Fibroblast of lung (primary cell): Measurements from ENCODE around the gene C11orf24. TPM values are rescaled to one million over a fixed set of nuclear protein-coding genes. Genes with fewer than 3 reads are reported as not detected.

Source experiments
- DNase-seq, 2 donors: peaks; one replicate each; pipeline versions ENCODE4 v3.0.0 to v3.0.0-alpha.2; 2010; ENCODE audit warnings: low read depth in 2 of 2
- H2AFZ ChIP-seq: 2 replicates; pipeline ENCODE4 v1.5.1; 2012; ENCODE audit warnings: low read length, control low read depth, inconsistent platforms
- H3K27ac ChIP-seq: 2 replicates; pipeline ENCODE4 v1.5.1; 2011; ENCODE audit warnings: low read length, control low read depth; ENCODE audit not compliant: insufficient read depth
- H3K27me3 ChIP-seq: 2 replicates; pipeline ENCODE4 v1.5.1; 2011; ENCODE audit warnings: mild to moderate bottlenecking, low read length; ENCODE audit not compliant: control insufficient read depth, insufficient read depth
- H3K36me3 ChIP-seq: 2 replicates; pipeline ENCODE4 v1.5.1; 2011; ENCODE audit warnings: low read length; ENCODE audit not compliant: control insufficient read depth, insufficient read depth
- H3K4me1 ChIP-seq: 2 replicates; pipeline ENCODE4 v1.5.1; 2011; ENCODE audit warnings: low read length; ENCODE audit not compliant: control insufficient read depth, insufficient read depth; ENCODE audit errors: extremely low read depth
- H3K4me2 ChIP-seq: 2 replicates; pipeline ENCODE4 v1.5.1; 2011; ENCODE audit warnings: low read length, control low read depth; ENCODE audit not compliant: insufficient read depth; ENCODE audit errors: extremely low read depth
- H3K4me3 ChIP-seq, 4 experiments: fragments of 200-600 bp in 1 of 4; sonication (generic) in 1 of 4; replicated peaks in 1 of 4; 2 replicates each; pipeline ENCODE4 v1.5.1; 2011 to 2016; ENCODE audit warnings: low read length in 4 of 4, low read depth in 3 of 4, mild to moderate bottlenecking in 3 of 4, control low read depth in 2 of 4, inconsistent platforms in 1 of 4, mixed read lengths in 1 of 4; ENCODE audit not compliant: insufficient read depth in 1 of 4; ENCODE audit errors: control extremely low read depth in 1 of 4
- H3K79me2 ChIP-seq: 2 replicates; pipeline ENCODE4 v1.5.1; 2012; ENCODE audit warnings: mild to moderate bottlenecking, low read length, inconsistent platforms; ENCODE audit not compliant: control insufficient read depth, insufficient read depth
- H3K9ac ChIP-seq: 2 replicates; pipeline ENCODE4 v1.5.1; 2011; ENCODE audit warnings: mild to moderate bottlenecking, low read length, control low read depth; ENCODE audit not compliant: insufficient read depth
- H3K9me3 ChIP-seq: 2 replicates; pipeline ENCODE4 v1.5.1; 2012; ENCODE audit warnings: low read depth, low read length; ENCODE audit not compliant: control insufficient read depth, insufficient read depth
- H4K20me1 ChIP-seq: 2 replicates; pipeline ENCODE4 v1.5.1; 2011; ENCODE audit warnings: low read length; ENCODE audit not compliant: control insufficient read depth, insufficient read depth; ENCODE audit errors: extremely low read depth
- CTCF ChIP-seq, 2 donors: IDR thresholded peaks in 1 of 2; conservative IDR thresholded peaks in 1 of 2; 1 replicate in 1 of 2; 2 replicates in 1 of 2; pipeline ENCODE4 v1.5.1; 2011 to 2012; ENCODE audit warnings: low read length in 2 of 2, control low read depth in 1 of 2, inconsistent platforms in 1 of 2, low read depth in 1 of 2, mild to moderate bottlenecking in 1 of 2
- EZH2 ChIP-seq: IDR thresholded peaks from 2 replicates; pipeline ENCODE4 v1.5.1; 2012; ENCODE audit warnings: low read length, control low read depth, mild to moderate bottlenecking; ENCODE audit errors: missing control alignments
- polyA plus RNA-seq, 2 donors: library from polyadenylated mRNA; depleted of rRNA in 1 of 2; stranded (reverse) in 1 of 2; unstranded in 1 of 2; fragments of >200 nt; gene quantifications; 2 replicates each; pipeline ENCODE4 v1.2.1, GENCODE V29; 2011 to 2012; ENCODE audit warnings: missing spikeins in 1 of 2
- total RNA-seq: library from RNA; depleted of rRNA; stranded (reverse); fragments of >200 nt; gene quantifications from 2 replicates; pipeline ENCODE4 v1.2.1, GENCODE V29; 2014

C11orf24 gene
- total and polyA plus RNA-seq, 2 donors (not counting 1 experiment from before 2014, with no cell fraction given) = 25.4 to 45.6 TPM

- Histone ChIP-seq H3K9me3 (no peaks in the 10 kb centered on the region), H4K20me1 (no peaks in the 10 kb centered on the region), H3K4me1 (peaks cover 13% of the 10 kb centered on the region), H3K9ac (no peak overlapping the region), H3K79me2 (no peaks in the 10 kb centered on the region), H3K4me2 (no peak overlapping the region), H3K27ac (no peak overlapping the region), H3K36me3 (peaks cover 16% of the 10 kb centered on the region), H3K4me3 (no peak overlapping the region), H2AFZ (no peak overlapping the region), H3K27me3 (peaks cover 3% of the 10 kb centered on the region)
- TF ChIP-seq CTCF (conservative IDR thresholded peaks at IDR 0.05 in 1 of 2, IDR thresholded peaks at IDR 0.05 in 1 of 2; ENCODE audit: low read depth in 1 of 2, low read length in 2 of 2) = no peak
- DNase-seq = no peak
Observed at GRCh38 chr11:68258363-68258765, 13.4 kb downstream of the C11orf24 start.

GRCh38 chr11:68257477-68258362 lies 14.1 kb downstream of the C11orf24 start:
- TF ChIP-seq EZH2 (no peak), CTCF (conservative IDR thresholded peaks at IDR 0.05 in 1 of 2, IDR thresholded peaks at IDR 0.05 in 1 of 2; ENCODE audit: low read depth in 1 of 2, low read length in 2 of 2) (peak; percentile 81 to 83)
- no peak overlapping the region for H3K27ac ChIP-seq
- no peak overlapping the region for H3K9ac ChIP-seq
- peaks cover 13% of the 10 kb centered on the region for H3K4me1 ChIP-seq
- peaks cover 13% of the 10 kb centered on the region for H3K36me3 ChIP-seq
- no peaks in the 10 kb centered on the region for H3K79me2 ChIP-seq
- peak overlapping the region; percentile 49 for H3K4me2 ChIP-seq
- no peaks in the 10 kb centered on the region for H4K20me1 ChIP-seq
- peak overlapping the region; percentile 91 for H2AFZ ChIP-seq
- peak; percentile 78 to 91 for DNase-seq
- H3K27me3 ChIP-seq = peaks cover 3% of the 10 kb centered on the region
- no peaks in the 10 kb centered on the region for H3K9me3 ChIP-seq
- no peak overlapping the region for H3K4me3 ChIP-seq

- no peaks in the 10 kb centered on the region for H3K9me3 ChIP-seq
- no peaks in the 10 kb centered on the region for H4K20me1 ChIP-seq
- H3K27me3 ChIP-seq = peaks cover 3% of the 10 kb centered on the region
- TF ChIP-seq CTCF (conservative IDR thresholded peaks at IDR 0.05 in 1 of 2, IDR thresholded peaks at IDR 0.05 in 1 of 2; ENCODE audit: low read depth in 1 of 2, low read length in 2 of 2) (no peak), EZH2 (no peak)
- no peak overlapping the region for H3K9ac ChIP-seq
- H3K4me1 ChIP-seq = peaks cover 13% of the 10 kb centered on the region
- H3K36me3 ChIP-seq = peaks cover 2% of the 10 kb centered on the region
- H3K79me2 ChIP-seq = no peaks in the 10 kb centered on the region
- peak overlapping the region; percentile 37 for H3K27ac ChIP-seq
- no peak for DNase-seq
- H3K4me2 ChIP-seq = no peak overlapping the region
- no peak overlapping the region for H3K4me3 ChIP-seq
- peak overlapping the region; percentile 29 for H2AFZ ChIP-seq
Observed at GRCh38 chr11:68256331-68256741, 15.4 kb downstream of the C11orf24 start.
